ENCODE data around the gene HSPA6. TPM values are rescaled to one million over a fixed set of nuclear protein-coding genes. Genes with fewer than 3 reads are reported as not detected.
"Not testable (repeated sequence)": the region's sequence is repeated elsewhere in the genome, so short reads cannot be mapped to it uniquely, and the experiment has no call there.

HSPA6 gene
- total RNA-seq, 1 donor from 2014 or later: 1.1 TPM

DNA sequence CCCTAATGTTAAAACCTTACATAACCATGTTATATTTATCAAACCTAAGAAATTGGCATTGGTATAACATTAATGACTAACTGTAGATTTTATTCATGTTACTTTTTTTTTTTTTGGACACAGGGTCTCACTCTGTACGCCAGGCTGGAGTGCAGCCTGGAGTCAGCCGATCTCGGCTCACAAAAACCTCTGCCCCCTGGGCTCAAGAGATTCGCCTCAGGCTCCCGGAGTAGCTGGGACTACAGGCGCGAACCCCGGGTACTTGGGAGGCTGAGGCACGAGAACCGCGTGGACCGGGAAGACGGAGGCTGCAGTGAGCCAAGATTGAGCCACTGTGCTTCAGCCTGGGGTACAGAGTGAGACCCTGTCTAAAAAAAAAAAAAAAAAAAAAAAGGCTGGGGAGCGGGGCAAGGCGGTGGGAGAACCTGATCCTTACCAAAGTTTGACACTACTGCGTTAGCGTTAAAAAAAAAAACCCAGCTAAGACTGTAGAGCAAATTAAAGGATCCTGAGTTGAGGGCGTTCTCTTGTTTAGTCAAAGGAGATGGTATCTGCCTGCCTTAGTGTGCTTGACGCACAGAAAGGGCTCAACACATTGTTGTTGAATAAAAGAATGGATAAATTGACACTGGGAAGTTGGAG lies 5.2 kb downstream of the HSPA6 start:
- not testable (repeated sequence) for DNase-seq (ENCODE audit: missing footprints); ATAC-seq
- intact Hi-C loops (cut with DNase I): loop anchor here (10.0 kb wide), 1 partner anchor 135 kb away; no protein-coding TSS in a partner anchor

- DNase-seq (ENCODE audit: missing footprints): not testable (repeated sequence)
- peak; percentile 81 for ATAC-seq
Observed at GRCh38 chr1:161530158-161530557, 5.8 kb downstream of the HSPA6 start.

DNA sequence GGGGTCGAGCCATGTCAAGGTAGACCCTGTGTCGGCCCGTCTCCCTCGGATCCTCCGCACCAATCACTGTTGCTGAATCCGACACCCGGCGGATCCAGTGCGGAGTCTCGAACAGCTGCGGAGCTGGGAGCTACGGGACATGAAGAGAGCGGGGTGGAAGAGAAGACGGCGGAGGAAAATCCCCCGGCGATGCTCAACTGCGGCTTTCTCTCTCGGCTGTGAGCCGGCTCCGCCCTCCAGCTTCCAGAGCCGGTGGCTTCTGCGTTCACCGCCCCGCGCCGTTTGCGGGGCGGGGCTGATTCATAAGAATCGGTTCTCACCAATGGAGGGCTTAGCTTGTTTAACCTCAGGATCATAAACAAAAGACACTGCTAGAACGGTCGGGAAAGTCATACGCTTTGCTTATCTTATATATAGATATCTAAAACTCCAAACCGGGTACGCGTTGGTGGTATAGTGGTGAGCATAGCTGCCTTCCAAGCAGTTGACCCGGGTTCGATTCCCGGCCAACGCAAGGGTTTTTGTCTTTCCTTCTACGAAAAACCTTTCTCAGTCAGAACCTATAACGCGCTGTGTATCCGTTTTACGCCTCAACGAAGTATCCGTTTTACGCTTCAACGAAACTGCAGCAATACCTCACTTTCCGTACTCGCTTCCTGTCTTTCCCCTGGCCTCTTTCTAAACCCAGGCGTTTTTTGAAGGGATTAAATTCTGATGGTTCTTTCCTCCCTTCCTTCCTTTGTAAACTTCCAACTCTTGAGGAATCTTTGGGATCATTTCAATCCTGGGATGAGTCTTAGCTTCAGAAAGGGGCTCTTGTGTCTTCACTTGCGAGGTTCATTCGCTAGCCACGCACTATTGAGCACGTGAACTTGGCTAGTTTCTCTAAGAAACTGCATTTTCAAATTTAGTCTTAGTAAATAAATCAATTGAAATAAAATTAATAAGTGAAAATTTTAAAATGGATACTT lies 6.6 kb downstream of the HSPA6 start:
- ATAC-seq: peak; percentile 80
- DNase-seq (ENCODE audit: missing footprints): peak; percentile 89
- intact Hi-C loops (cut with DNase I): loop anchor here (10.0 kb wide), 1 partner anchor 136 kb away; no protein-coding TSS in a partner anchor

More at GRCh38 chr1:161530158-161530557, 5.8 kb downstream of the HSPA6 start:
- intact Hi-C loops (cut with DNase I): loop anchor here (10.0 kb wide), 1 partner anchor 135 kb away; no protein-coding TSS in a partner anchor

- intact Hi-C loops (cut with DNase I): loop anchor here (10.0 kb wide), 1 partner anchor 137 kb away; no protein-coding TSS in a partner anchor
- no peak for ATAC-seq
- DNase-seq (ENCODE audit: missing footprints): no peak
Observed at GRCh38 chr1:161531986-161532643, 7.8 kb downstream of the HSPA6 start.

GRCh38 chr1:161532644-161533567 lies 8.6 kb downstream of the HSPA6 start:
- peak; percentile 15 for ATAC-seq
- intact Hi-C loops (cut with DNase I): loop anchor here (10.0 kb wide), 1 partner anchor 138 kb away; no protein-coding TSS in a partner anchor
- not testable (repeated sequence) for DNase-seq (ENCODE audit: missing footprints)

DNA sequence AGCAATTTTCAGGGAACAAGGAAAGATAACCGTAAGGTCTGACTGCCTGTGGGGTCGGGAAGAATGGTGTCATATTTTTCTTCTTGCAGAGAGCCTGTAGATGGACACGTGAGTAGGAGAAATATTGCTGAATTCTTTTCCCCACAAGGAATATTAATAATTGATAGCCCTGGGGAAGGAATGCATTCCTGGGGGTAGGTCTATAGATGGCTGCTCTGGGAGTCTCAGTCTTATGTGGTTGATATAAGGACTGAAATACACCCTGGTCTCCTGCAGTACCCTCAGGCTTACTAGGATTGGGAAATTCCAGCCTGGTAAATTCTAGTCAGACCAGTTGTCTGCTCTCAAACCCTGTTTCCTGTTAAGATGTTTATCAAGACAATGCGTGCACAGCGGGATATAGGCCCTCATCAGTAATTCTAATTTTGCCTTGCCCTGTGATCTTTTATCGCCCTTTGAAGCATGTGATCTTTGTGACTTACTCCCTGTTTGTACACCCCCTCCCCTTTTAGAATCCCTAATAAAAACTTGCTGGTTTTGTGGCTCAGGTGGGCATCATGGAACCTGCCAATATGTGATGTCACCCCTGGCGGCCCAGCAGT lies 12.8 kb downstream of the HSPA6 start:
- intact Hi-C loops (cut with DNase I): loop anchor here (10.0 kb wide), 1 partner anchor 142 kb away; no protein-coding TSS in a partner anchor
- ATAC-seq; DNase-seq (ENCODE audit: missing footprints): not testable (repeated sequence)

- DNase-seq (ENCODE audit: missing footprints); ATAC-seq: not testable (repeated sequence)
- intact Hi-C loops (cut with DNase I): loop anchor here (10.0 kb wide), 1 partner anchor 144 kb away; no protein-coding TSS in a partner anchor
Observed at GRCh38 chr1:161538925-161539479, 14.7 kb downstream of the HSPA6 start.

GRCh38 chr1:161539731-161540569 lies 15.6 kb downstream of the HSPA6 start:
- ATAC-seq (peak; percentile 78), DNase-seq (ENCODE audit: missing footprints) (peak; percentile 85)
- intact Hi-C loops (cut with DNase I): loop anchor here (10.0 kb wide), 1 partner anchor 145 kb away; no protein-coding TSS in a partner anchor

DNA sequence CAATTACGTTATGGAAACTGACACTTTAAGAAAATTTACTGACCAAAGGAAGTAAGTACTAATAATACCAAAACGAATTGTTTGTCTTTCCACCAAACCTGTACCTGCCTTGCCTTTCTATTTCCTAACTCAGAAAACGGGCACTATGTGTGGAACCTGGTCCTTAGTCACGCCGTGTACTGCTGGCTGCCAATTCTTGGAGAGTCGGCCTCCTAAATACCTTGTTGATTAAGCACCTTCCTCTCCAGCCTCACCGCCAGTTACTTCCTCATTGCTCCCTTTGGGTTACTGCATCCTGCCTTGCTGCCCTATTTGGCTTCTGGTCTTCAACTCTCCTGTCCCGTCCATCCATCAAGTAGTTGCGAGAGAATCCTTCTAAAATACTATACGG lies 16.2 kb downstream of the HSPA6 start:
- DNase-seq (ENCODE audit: missing footprints); intact Hi-C loops (cut with DNase I): not testable (repeated sequence)
- peak; percentile 32 for ATAC-seq

- ATAC-seq; DNase-seq (ENCODE audit: missing footprints); intact Hi-C loops (cut with DNase I): not testable (repeated sequence)
Observed at GRCh38 chr1:161542091-161542559, 17.8 kb downstream of the HSPA6 start.

- intact Hi-C loops (cut with DNase I); ATAC-seq; DNase-seq (ENCODE audit: missing footprints): not testable (repeated sequence)
Observed at GRCh38 chr1:161543125-161543524, 18.8 kb downstream of the HSPA6 start.

GRCh38 chr1:161545005-161545731 lies 20.8 kb downstream of the HSPA6 start:
- ATAC-seq; intact Hi-C loops (cut with DNase I); DNase-seq (ENCODE audit: missing footprints): not testable (repeated sequence)

- DNase-seq (ENCODE audit: missing footprints); intact Hi-C loops (cut with DNase I): not testable (repeated sequence)
- ATAC-seq: peak; percentile 34
Observed at GRCh38 chr1:161547995-161548741, 23.8 kb downstream of the HSPA6 start.

DNA sequence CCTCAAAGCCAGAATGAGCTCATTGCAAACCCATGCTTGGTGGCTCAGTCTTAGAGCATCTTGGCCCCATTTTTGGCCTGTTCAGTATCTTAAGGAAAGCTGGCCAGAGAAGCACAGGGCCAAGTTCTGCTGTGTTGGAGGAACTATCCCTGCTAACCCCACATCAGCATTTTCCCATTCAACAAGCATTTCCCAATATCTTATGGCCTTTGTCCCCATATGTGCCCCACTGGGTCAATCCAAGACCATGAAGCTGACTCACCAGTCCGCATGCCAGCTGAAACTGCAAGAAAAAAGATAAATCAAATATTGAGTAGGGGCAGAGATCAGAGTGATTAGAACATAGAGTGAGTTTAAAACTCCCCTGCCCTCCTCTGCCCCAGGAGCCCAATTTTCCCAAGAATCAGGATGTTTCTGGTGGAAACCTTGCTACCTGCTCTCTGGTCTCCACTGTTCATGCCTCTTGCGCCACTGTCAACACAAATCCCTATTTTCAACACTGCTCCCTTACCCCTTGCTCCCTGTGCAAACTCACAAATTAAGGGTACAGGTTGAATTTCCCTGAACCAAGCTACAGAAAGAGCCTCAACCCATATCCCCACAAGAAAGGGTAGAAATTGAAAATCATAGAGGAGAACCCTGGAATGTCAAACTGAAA lies 24.5 kb downstream of the HSPA6 start:
- intact Hi-C loops (cut with DNase I); DNase-seq (ENCODE audit: missing footprints): not testable (repeated sequence)
- peak; percentile 65 for ATAC-seq

Data from Right ventricle myocardium inferior (tissue), 1 donor.